Limb (tissue), 2 donors: ENCODE measurements around the gene HTATSF1.

Experiments used
- DNase-seq, 2 donors: peaks; one replicate each; pipeline ENCODE4 v3.0.0-alpha.2; 2016; ENCODE audit errors: extremely low spot score in 2 of 2

Gene HTATSF1

DNA sequence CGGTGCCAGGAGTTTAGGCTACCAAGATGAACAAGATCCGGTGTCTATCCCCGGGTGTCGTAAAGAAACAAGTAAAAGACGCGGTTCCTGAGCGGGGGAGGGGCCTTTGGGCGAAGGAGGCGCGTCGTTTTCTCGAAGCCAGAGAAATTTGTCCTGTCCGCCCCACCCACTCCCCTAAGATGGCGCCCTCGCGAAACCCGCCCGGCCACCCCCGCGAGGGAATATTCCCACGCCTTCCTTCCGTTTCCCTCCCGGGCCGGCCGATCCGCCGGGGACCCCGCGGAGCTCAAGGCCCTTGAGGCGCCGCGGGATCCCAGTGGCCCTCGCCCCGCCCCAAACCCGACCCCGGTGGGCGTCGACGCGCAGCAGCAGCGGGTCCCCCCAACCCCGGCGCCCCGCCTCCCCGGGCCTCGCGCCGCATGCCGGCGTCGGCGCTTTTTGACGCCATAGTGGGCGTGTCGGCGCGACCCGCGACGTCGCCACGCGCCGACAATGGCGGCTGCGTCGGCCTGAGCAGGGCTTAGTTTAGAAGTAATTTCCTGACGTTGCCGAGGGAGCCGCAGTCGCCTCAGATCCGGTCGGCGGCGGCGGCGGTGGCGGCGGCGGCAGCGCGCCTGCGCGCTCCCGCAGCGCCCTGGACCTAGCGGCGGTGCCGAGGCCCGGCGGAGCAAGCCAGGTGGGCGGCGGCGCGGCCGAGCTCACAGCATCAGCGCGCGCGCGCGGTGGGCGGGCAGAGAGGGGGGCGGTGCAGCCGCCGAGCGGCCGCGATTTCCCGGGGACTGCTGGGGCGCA lies 432 bp upstream of the HTATSF1 start:
- DNase-seq, result peak; percentile 86 to 89

DNA sequence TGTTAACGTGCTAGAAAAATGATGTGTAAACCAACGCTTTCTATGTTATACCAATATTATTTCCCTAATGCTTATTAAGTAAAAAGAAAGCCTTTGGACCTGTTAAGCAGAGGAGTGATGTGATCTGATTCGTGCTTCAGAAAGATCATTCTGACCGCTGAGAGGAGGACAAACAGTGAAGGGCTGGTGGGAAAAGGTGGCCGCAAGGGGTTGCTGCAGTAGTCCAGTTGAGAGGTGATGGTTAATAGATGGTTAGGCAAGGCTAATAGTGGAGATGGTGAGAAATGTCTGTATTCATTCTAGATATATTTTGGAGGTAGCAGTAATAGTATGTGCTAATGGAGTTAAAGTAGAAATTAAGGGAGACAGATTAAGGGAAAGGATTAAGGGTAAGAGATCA lies 21.7 kb downstream of the HTATSF1 start:
- DNase-seq, result no peak

DNA sequence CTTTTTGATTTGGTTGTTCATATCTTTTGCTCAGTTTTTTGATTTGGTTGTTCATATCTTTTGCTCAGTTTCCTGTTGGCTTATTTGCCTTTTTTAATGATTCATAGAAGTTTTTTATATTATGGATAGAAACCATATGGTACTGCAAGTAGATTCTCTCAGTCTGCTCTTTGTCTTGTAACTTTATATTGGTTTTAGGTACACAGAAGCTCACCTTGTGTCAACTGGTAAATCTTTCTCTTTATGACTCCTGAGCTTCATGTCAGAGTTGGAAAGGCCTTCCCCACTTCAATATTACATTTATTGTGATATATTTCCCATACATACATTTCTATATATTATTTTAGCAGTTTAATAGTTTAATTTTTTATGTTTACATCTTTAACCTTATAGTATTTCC lies 26.4 kb downstream of the HTATSF1 start:
- no peak for DNase-seq

DNA sequence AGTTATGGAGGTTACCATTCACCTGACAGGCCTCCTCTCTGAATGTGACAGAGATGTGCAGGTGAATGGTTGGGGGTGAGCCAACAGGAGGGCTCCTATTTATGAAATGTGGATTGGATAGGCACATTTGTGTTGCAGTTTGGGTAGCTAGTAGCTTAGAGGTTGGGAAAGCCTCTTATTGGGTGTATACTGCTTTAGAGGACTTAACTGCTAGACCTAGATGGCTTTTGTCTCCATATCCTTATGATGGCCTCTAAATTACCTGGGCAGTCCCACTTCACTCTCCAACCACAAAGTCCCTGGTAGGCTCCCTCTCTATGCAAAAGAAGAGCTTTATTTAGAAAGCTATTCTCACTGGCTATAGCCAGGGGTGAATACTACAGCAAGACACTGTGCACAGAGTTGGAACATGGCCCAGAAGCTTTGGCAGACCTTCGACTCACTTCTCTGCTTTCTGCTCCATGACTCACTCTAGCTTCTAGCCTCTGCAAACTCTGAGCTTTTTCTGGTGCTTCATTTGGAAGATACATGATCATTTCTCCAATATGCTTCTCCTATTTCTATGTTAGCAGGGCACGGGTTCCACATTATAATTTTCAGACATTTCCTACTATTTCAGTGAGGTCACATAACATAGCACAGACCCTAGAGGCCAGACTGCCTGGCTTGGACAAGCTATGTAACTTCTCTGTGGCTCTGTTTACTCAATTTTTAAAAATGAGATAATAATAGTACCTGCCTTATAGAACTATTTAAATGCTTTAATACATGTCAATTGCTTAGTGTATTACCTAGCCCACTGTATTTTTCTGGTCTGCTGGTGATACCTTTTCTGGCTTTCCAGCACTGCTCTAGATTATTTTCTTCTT lies 28.6 kb downstream of the HTATSF1 start:
- DNase-seq, result peak; percentile 43 to 72

DNA sequence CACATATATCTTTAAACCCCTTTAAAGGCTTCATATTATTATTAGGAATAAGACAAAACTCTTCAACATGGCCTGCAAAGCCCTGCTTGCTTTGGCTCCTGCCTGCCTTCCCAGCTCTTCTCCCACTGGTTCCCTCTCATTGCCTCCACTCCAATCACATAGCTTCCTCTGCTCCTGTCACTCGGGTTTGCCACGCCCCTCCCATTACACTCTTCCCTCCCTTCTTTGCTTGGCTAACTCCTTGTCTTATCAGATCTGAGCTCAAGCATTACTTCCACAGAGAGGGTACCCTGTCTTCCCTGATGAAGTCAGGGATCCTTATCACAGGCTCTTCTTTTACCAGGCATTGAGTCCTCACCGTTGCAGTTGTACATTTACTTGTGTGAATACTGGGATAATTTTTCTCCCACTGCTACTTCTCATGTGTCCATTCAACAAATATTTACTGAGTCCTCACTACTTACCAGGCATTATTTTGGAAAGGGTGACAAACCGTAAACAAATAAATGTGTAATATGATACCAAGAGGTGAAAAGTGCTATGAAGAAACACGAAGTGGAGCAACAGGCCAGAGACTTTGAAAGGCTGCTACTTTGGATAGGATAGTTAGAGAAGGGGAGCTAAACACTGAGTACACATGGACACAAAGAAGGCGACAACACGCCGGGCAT lies 31.4 kb downstream of the HTATSF1 start:
- no peak for DNase-seq

DNA sequence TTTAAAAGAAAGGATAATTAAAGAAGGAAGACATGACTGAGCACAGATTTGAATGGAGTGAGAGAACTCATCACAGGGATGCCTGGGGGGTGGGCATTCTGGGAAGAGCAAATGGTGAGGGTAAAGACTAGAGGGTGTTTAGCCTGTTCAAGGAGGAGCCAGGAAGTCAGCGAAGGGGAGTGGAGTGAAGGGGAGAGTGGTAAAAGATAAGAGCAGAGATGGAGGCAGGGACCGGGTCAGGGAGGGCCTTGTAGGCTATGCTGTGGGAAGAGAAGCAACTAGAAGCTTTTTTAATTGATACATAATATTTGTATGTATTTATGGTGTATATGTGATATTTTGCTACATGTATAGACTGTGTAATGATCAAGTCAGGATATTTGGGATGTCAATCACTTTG lies 32.4 kb downstream of the HTATSF1 start:
- no peak for DNase-seq

DNA sequence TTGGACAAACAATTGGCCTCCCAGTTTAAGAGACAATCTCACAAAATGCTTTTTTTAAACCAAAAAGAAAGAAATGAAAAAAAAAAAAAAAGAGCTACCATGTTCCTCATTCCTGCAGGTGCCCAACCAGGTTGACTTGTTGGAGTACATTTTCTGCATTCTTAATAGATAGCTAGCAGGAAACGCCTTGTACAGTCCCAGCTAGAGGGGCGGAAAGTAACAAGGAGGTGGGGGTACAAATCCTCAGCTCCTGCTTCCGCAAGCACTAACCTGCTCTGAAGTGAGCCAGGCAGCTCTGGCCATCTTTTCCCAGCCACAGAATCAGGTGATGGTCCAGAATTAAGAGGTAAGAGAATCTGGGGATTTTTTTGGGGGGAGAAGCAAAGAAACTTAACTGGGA lies 34.6 kb downstream of the HTATSF1 start, which contains the start of gene VGLL1:
Gene VGLL1 (plus strand): TSS at position 265 of the 400 bp plus-strand sequence. CDS start 3,806 bp downstream, outside the sequence.
- DNase-seq, result no peak

DNA sequence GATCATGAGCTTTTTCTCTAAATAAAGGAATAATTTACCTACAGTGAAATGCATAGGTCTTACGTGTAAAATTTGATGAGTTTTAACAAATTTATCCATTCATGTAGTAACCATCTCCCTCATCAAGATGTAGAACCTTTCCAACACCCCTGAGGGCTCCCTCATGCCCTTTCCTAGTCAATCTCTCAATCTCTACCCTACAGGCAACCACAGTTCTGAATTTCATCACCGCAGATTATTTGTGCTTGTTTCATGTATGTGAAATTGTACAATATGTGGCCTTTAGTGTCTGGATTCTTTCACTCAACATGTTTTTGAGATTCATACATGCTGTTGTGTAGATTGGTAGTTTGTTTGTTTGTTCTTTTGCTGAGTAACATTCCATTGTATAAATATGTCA lies 36.7 kb downstream of the HTATSF1 start:
- no peak for DNase-seq

DNA sequence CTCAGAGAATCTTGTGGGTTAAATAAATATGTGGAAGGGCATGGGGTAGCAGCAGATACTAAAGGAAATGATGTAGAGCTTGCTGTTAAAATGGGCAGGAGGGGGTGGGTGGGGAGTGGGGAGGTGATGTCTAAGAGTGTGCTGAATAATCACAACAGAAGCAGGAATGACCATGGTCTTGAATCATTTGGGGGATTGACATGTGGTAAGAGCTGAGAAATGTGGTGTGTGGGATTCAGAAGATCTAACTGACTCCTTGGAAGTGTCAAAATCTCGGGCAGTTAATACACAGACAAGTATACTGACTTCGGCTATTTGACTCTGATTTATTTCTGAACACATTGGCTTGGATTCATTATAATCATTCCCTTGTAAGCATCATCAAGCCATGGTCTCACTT lies 41.4 kb downstream of the HTATSF1 start:
- DNase-seq, result no peak

DNA sequence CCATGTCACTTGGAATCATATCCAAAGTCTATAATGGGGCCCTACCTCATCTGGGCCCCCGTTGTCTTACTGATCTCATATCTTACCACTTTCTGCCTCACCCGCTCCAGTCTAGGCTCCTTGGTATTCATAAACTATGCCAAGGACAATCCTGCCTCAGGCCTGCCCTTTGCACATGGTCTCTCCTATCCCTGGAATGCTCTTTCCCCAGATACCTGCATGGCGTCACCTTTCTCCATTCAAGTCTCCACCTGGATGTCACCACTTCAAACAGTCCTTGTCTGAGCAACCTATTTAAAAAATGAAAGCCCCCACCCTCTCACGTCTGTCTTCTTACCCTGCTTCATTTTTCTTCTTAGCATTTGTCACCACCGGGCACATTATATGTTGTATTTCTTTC lies 42.8 kb downstream of the HTATSF1 start:
- DNase-seq, result no peak

DNA sequence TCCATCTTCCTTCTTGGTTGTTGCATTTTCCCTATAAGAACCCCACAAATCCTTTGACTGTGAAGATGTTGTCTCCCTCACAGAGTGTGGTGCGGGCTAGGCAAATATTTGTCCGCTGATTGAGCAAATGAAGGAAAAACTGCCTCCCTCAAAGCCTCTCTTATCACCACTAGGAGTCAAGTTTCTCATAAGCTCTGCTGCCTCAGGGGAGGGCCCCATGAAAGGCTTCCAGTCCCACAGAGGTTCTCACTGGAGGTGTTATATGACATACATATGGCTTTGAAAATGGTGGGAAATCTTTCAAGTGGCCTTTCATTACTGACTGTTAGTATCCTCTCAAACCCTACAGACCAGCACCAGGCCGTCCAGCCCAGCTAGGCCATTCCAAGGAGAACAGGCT lies 43.9 kb downstream of the HTATSF1 start:
- peak in 1 of 2 donors; percentile 24 for DNase-seq

DNA sequence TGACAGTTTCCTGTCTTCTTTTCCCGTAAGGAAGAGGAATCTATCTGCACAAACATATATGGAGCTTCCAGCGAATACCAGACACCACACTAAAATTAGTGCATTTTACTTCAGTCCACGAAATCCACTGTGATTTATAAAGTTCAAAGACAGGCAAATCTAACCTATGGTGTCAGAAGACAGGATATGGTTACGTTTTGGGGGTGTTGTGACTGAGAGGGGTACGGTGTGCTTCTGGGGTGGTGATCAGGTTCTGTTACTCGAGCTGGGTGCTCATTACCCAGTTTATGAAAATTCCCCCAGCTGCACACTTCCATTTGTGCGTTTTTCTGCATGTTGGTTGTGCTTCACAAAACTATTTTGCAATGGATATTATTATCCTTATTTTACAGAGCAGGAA lies 44.9 kb downstream of the HTATSF1 start:
- no peak for DNase-seq

DNA sequence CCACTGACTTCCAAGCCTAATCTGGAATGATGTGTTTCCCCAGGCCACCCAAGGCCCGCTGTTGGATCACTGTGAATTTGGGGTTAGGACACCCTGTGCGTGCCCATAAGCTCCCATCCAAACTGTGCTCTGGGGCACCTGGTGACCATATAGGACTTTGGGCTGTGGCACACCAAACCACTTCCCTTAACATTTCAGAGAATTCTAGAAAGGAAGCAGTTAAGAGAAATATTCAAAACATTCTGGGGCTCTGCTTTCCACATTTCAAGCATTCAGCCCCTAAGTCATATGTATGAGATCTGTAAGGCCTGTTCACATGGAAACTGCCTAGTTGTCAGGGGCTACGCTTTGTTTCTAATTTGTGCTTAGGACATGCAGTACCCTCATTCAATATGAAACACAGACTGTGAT lies 49.0 kb downstream of the HTATSF1 start:
- DNase-seq, result no peak

DNA sequence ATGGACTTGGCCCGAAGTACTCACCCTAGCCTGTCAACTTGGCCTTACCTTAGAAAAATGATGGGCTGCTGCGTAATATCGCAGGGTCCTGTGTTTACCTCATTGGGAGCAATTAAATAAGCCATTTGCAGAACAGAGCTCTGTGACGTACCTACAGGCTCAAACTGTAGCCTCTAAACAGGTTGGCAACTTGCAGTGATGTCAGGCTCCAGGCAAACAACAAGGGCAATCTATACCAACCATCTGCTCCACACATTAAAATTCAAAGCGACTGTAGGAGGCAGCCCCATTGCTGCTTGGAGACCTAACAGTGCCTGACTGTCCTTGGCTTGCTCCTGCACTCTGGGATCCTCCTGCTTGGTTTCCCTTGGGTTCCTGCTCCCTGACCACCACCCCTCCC lies 51.8 kb downstream of the HTATSF1 start:
- no peak for DNase-seq

DNA sequence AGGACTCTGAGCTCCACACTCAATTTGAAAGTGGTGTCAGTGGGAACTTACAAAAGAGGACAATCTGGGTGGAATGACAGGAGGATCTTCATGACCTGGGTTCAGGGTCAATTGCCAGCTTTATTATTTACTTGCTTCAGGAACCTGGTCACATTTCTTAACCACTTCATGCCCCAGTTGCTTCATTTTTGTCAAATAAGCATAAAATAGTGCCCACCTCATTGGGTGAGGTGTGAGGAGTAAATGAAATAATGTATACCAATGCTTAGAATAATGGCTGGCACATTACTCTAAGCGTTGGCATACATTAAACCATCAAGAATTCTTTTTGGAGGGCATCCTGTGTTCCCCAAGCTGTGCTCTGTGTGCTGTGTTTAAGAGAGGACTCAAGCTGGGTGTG lies 54.0 kb downstream of the HTATSF1 start:
- DNase-seq, result no peak

DNA sequence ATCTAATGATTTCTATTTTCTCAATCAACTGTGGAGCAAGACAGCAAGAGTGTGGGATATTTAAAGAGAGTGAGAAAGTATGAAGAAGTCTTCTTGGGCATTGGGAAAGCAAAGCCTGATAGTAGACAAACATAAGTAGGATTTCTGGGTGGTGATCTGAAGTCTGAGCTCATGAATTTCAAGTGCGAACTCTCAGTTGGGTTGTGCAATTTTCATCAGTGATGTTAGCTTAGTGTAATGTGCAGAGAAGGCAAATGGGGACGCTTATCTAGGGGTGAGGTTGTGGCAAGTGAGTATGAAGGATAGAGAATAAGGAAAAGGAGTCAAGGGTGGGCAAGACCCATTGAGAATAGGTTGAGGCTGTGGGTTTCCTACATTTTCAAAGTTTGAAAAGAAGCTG lies 58.3 kb downstream of the HTATSF1 start:
- DNase-seq, result no peak
